Mesothelial cell of epicardium (in vitro differentiated cells): ENCODE results near the gene COMMD7. TPM values are rescaled to one million over a fixed set of nuclear protein-coding genes. Genes with fewer than 3 reads are reported as not detected.
"Not testable (repeated sequence)": the region's sequence is repeated elsewhere in the genome, so short reads cannot be mapped to it uniquely, and the experiment has no call there.

Experiments used
- DNase-seq, 2 experiments: peaks; one replicate each; pipeline ENCODE4 v3.0.0; 2021; ENCODE audit warnings: low spot score in 2 of 2; ENCODE audit not compliant: unreplicated experiment in 2 of 2
- H3K27ac Mint-ChIP-seq: 2 replicates; pipeline ENCODE4 v1.8.0; 2021; ENCODE audit warnings: mixed read lengths
- H3K27me3 Mint-ChIP-seq: 2 replicates; pipeline ENCODE4 v1.8.0; 2021; ENCODE audit warnings: low read depth, mixed read lengths
- H3K36me3 Mint-ChIP-seq: 2 replicates; pipeline ENCODE4 v1.8.0; 2021; ENCODE audit warnings: mixed read lengths
- H3K4me1 Mint-ChIP-seq: 2 replicates; pipeline ENCODE4 v1.8.0; 2021; ENCODE audit warnings: mixed read lengths
- H3K4me3 Mint-ChIP-seq: 2 replicates; pipeline ENCODE4 v1.8.0; 2021; ENCODE audit warnings: mild to moderate bottlenecking, moderate library complexity, mixed read lengths
- H3K9me3 Mint-ChIP-seq: 2 replicates; pipeline ENCODE4 v1.8.0; 2021; ENCODE audit warnings: mixed read lengths
- total RNA-seq: library from RNA; stranded (reverse); gene quantifications from 3 replicates; pipeline ENCODE4 v1.2.1, GENCODE V29; 2021
- TF ChIP-seq, protein P1 (sequence below): fragments of 200-600 bp; sonication (generic); IDR thresholded peaks from one replicate; pipeline ENCODE4 v1.5.0; 2021; ENCODE audit warnings: antibody characterized with exemption; ENCODE audit not compliant: unreplicated experiment

The COMMD7 gene
- total RNA-seq, 1 donor from 2014 or later: 40.8 TPM

DNA sequence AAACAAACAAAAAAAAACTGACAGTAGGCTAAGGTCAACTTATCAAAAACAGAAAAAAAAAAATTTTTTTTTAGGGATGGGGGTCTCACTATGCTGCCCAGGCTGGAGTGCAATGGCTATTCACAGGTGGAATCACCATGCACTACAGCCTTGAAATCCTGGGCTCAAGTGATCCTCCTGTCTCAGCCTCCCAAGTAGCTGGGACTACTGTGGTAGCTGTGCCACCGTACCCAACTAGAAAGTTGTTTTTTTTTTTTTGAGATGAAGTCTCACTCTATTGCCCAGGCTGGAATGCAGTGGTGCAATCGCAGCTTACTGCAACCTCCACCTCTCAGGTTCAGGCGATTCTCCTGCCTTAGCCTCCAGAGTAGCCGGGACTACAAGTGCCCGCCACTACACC, 2.1 kb downstream of the COMMD7 start:
- Mint-ChIP-seq H3K27me3 (no peaks in the 10 kb centered on the region), H3K4me1 (peaks cover 18% of the 10 kb centered on the region), H3K4me3 (no peak overlapping the region), H3K36me3 (peaks cover 3% of the 10 kb centered on the region), H3K9me3 (no peaks in the 10 kb centered on the region), H3K27ac (no peak overlapping the region)
- DNase-seq: no peak
- TF ChIP-seq, protein P1, sequence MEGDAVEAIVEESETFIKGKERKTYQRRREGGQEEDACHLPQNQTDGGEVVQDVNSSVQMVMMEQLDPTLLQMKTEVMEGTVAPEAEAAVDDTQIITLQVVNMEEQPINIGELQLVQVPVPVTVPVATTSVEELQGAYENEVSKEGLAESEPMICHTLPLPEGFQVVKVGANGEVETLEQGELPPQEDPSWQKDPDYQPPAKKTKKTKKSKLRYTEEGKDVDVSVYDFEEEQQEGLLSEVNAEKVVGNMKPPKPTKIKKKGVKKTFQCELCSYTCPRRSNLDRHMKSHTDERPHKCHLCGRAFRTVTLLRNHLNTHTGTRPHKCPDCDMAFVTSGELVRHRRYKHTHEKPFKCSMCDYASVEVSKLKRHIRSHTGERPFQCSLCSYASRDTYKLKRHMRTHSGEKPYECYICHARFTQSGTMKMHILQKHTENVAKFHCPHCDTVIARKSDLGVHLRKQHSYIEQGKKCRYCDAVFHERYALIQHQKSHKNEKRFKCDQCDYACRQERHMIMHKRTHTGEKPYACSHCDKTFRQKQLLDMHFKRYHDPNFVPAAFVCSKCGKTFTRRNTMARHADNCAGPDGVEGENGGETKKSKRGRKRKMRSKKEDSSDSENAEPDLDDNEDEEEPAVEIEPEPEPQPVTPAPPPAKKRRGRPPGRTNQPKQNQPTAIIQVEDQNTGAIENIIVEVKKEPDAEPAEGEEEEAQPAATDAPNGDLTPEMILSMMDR: no peak

DNA sequence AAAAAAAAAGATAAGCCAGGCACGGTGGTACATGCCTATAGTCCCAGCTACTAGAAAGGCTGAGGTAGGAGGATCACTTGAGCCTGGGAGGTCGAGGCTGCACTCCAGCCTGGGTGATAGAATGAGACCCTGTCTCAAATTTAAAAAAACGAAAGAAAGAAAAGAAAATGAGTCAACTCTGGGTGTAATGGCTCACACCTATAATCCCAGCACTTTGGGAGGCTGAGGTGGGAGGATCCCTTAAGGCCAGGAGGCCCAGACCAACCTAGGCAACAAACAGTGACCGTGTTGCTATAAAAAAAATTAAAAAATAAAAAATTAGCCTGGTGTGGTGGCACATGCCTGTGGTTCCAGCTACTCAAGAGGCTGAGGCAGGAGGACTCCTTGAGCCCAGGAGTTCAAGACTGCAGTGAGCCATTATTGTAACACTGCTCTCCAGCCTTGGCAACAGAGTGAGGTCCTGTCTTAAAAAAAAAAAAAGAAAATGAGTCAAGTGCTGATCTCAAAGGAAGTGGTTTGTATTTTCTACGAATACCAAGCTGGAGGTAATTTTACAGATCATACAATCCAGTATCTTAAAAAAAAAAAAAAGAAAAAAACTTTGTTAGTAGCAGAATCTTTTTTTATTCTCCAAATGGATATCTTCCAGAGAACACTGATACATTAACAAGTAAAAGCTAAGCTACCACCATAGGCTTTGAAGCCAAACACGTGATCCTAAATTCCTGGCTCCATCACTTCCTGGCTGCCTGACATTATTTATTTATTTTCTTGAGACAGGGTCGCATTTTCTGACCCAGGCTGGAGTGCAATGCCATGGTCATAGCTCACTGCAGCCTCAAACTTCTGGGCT, 5.7 kb downstream of the COMMD7 start:
- Mint-ChIP-seq H3K36me3 (peaks cover 3% of the 10 kb centered on the region), H3K27ac (peak overlapping the region; percentile 39), H3K4me1 (peaks cover 5% of the 10 kb centered on the region), H3K4me3 (no peak overlapping the region), H3K9me3 (no peaks in the 10 kb centered on the region), H3K27me3 (no peaks in the 10 kb centered on the region)
- no peak for DNase-seq
- TF ChIP-seq, protein P1: no peak

DNA sequence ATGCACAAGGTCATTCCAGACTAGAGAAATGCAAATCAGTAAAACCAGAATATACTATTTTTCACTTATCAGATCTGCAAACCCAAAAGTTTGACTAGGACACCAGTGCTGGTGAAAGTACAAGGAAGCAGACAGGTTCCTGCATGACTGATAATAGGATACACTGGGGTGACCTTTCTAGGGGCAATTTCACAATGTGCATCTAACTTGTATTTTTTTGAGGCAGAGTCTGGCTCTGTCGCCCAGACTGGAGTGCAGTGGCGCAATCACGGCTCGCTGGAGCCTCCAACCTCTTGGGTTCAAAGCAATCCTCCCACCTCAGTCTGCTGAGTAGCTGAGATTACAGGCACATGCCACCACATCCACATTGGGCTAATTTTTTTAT, 11.4 kb downstream of the COMMD7 start:
- TF ChIP-seq, protein P1: no peak
- Mint-ChIP-seq H3K27ac (peak overlapping the region; percentile 97), H3K9me3 (no peaks in the 10 kb centered on the region), H3K4me1 (peaks cover 10% of the 10 kb centered on the region), H3K36me3 (peaks cover 15% of the 10 kb centered on the region), H3K27me3 (no peaks in the 10 kb centered on the region), H3K4me3 (no peak overlapping the region)
- DNase-seq: no peak

DNA sequence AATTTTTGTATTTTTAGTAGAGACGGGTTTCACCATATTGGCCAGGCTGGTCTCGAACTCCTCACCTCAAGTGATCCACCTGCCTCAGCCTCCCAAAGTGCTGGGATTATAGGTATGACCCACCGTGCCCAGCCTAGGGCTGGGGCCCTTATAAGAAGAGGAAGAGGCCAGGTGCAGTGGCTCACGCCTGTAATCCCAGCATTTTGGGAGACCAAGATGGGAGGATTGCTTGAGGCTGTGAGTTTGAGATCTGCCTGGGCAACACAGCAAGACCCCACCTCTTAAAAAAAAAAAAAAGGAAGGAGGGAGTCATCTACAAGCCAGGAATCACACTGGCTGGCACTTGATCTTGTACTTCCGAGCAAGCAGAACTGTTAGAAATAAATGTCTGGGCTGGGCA, 13.9 kb downstream of the COMMD7 start:
- Mint-ChIP-seq H3K36me3 (peaks cover 25% of the 10 kb centered on the region), H3K4me1 (peaks cover 10% of the 10 kb centered on the region)
- DNase-seq, H3K9me3 Mint-ChIP-seq, H3K27ac Mint-ChIP-seq, H3K27me3 Mint-ChIP-seq, H3K4me3 Mint-ChIP-seq: not testable (repeated sequence)

DNA sequence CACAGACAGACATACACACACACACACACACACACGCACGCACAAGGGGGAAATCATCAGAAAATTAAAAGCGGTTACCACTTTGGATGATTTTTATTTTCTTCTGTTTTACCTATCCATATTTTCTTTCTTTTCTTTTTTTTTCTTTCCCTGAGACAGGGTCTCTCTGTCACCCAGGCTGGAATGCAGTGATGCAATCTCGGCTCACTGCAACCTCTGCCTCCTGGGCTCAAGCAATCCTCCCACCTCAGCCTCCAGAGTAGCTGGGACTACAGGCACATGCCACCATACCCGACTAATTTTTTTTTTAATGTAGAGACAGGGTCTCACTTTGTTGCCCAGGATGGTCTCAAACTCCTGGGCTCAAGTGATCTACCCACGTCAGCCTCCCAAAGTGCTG, 14.8 kb downstream of the COMMD7 start:
- not testable (repeated sequence) for H3K4me3 Mint-ChIP-seq, H3K9me3 Mint-ChIP-seq, DNase-seq, H3K27me3 Mint-ChIP-seq
- H3K36me3 Mint-ChIP-seq: peaks cover 25% of the 10 kb centered on the region
- peak overlapping the region; percentile 66 for H3K27ac Mint-ChIP-seq
- H3K4me1 Mint-ChIP-seq: peaks cover 10% of the 10 kb centered on the region

DNA sequence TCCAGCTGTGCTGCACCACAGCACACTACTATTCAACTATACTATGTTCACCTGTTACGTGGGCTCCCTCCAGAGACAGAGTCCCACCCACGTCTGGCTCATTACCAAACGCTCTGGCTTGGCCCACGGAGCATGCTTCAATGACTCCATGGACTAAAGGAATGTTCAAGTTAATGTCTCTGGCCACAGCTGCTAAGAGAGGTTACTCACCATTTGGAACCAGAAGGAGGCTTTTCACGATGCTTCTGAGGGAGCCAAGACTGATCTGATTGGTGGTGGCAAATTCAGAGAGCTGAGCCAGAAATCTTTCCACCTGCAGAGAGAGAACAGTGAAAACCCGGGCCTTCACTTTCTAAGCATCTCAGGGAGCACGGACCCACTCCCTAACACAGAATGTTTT, 15.6 kb downstream of the COMMD7 start:
- no peak for DNase-seq
- Mint-ChIP-seq H3K4me3 (no peak overlapping the region), H3K27me3 (no peaks in the 10 kb centered on the region), H3K27ac (peak overlapping the region; percentile 66), H3K4me1 (peaks cover 10% of the 10 kb centered on the region), H3K36me3 (peaks cover 25% of the 10 kb centered on the region), H3K9me3 (no peaks in the 10 kb centered on the region)
- TF ChIP-seq, protein P1: no peak
